HUES48 (cell line): Measurements from ENCODE around the gene PNMA8A.
"Not testable (repeated sequence)": the region's sequence is repeated elsewhere in the genome, so short reads cannot be mapped to it uniquely, and the experiment has no call there.

Experiments
- H3K27ac ChIP-seq: one replicate; pipeline ENCODE4 v1.7.0; 2013; ENCODE audit warnings: low read depth, low read length, inconsistent platforms
- H3K27me3 ChIP-seq: 2 replicates; pipeline ENCODE4 v1.6.1; 2013; ENCODE audit warnings: mild to moderate bottlenecking, low read length; ENCODE audit not compliant: control insufficient read depth, insufficient read depth
- H3K36me3 ChIP-seq: 2 replicates; pipeline ENCODE4 v1.6.1; 2013; ENCODE audit warnings: low read length; ENCODE audit not compliant: control insufficient read depth, insufficient read depth
- H3K4me1 ChIP-seq: 2 replicates; pipeline ENCODE4 v1.6.1; 2013; ENCODE audit warnings: mild to moderate bottlenecking, low read length; ENCODE audit not compliant: control insufficient read depth, insufficient read depth
- H3K4me3 ChIP-seq: 2 replicates; pipeline ENCODE4 v1.5.1; 2013; ENCODE audit warnings: mild to moderate bottlenecking, low read depth, low read length
- H3K9ac ChIP-seq: 2 replicates; pipeline ENCODE4 v1.6.1; 2013; ENCODE audit warnings: mild to moderate bottlenecking, low read depth, low read length, moderate library complexity
- H3K9me3 ChIP-seq: 2 replicates; pipeline ENCODE4 v1.6.1; 2013; ENCODE audit warnings: low read length; ENCODE audit not compliant: control insufficient read depth, insufficient read depth

PNMA8A gene

GRCh38 chr19:46447824-46448223, 23.5 kb downstream of the PNMA8A start:
- no peak overlapping the region for H3K4me3 ChIP-seq
- H3K27ac ChIP-seq: no peak overlapping the region
- H3K4me1 ChIP-seq: no peaks in the 10 kb centered on the region
- no peak overlapping the region for H3K9ac ChIP-seq
- no peaks in the 10 kb centered on the region for H3K36me3 ChIP-seq
- no peaks in the 10 kb centered on the region; the same call in 1 of the 2 replicates for H3K9me3 ChIP-seq
- H3K27me3 ChIP-seq: no peaks in the 10 kb centered on the region

GRCh38 chr19:46447006-46447405, 24.4 kb downstream of the PNMA8A start:
- Histone ChIP-seq H3K9ac (no peak overlapping the region), H3K27me3 (no peaks in the 10 kb centered on the region), H3K9me3 (no peaks in the 10 kb centered on the region; the same call in 1 of the 2 replicates), H3K4me3 (no peak overlapping the region), H3K4me1 (no peaks in the 10 kb centered on the region), H3K27ac (no peak overlapping the region), H3K36me3 (no peaks in the 10 kb centered on the region)

GRCh38 chr19:46446021-46446420, 25.3 kb downstream of the PNMA8A start:
- Histone ChIP-seq H3K27ac (no peak overlapping the region), H3K36me3 (no peaks in the 10 kb centered on the region), H3K4me1 (no peaks in the 10 kb centered on the region), H3K9me3 (no peaks in the 10 kb centered on the region; the same call in 1 of the 2 replicates), H3K27me3 (no peaks in the 10 kb centered on the region), H3K4me3 (no peak overlapping the region), H3K9ac (no peak overlapping the region)

GRCh38 chr19:46442808-46443450, 28.4 kb downstream of the PNMA8A start:
- H3K27me3 ChIP-seq: no peaks in the 10 kb centered on the region
- H3K4me3 ChIP-seq: no peak overlapping the region
- no peak overlapping the region for H3K9ac ChIP-seq
- no peaks in the 10 kb centered on the region for H3K9me3 ChIP-seq
- no peaks in the 10 kb centered on the region for H3K36me3 ChIP-seq
- no peak overlapping the region for H3K27ac ChIP-seq
- no peaks in the 10 kb centered on the region for H3K4me1 ChIP-seq

- no peak overlapping the region for H3K27ac ChIP-seq
- H3K4me3 ChIP-seq: no peak overlapping the region
- H3K36me3 ChIP-seq: no peaks in the 10 kb centered on the region
- no peaks in the 10 kb centered on the region for H3K4me1 ChIP-seq
- H3K27me3 ChIP-seq: no peaks in the 10 kb centered on the region
- no peak overlapping the region for H3K9ac ChIP-seq
- H3K9me3 ChIP-seq: no peaks in the 10 kb centered on the region
These were observed 29.5 kb downstream of the PNMA8A start for GRCh38 chr19:46441866-46442265.

- not testable (repeated sequence) for H3K36me3 ChIP-seq, H3K27me3 ChIP-seq, H3K9ac ChIP-seq
These were observed 35.7 kb downstream of the PNMA8A start for GRCh38 chr19:46435689-46436088.

GRCh38 chr19:46435009-46435408, 36.4 kb downstream of the PNMA8A start:
- H3K27ac ChIP-seq: no peak overlapping the region
- no peaks in the 10 kb centered on the region; the same call in 1 of the 2 replicates for H3K27me3 ChIP-seq
- no peak overlapping the region for H3K9ac ChIP-seq
- H3K9me3 ChIP-seq: no peaks in the 10 kb centered on the region
- no peaks in the 10 kb centered on the region for H3K4me1 ChIP-seq
- H3K36me3 ChIP-seq: no peaks in the 10 kb centered on the region
- H3K4me3 ChIP-seq: no peak overlapping the region

More at GRCh38 chr19:46435689-46436088, 35.7 kb downstream of the PNMA8A start:
- not testable (repeated sequence) for H3K27ac ChIP-seq, H3K4me3 ChIP-seq, H3K4me1 ChIP-seq, H3K9me3 ChIP-seq

- not testable (repeated sequence) for H3K9me3 ChIP-seq, H3K27me3 ChIP-seq, H3K4me1 ChIP-seq, H3K36me3 ChIP-seq, H3K27ac ChIP-seq, H3K9ac ChIP-seq, H3K4me3 ChIP-seq
These were observed 37.9 kb downstream of the PNMA8A start for GRCh38 chr19:46433470-46433869.

- Histone ChIP-seq H3K4me3 (no peak overlapping the region), H3K4me1 (0 out of 2 replicates have a peak, but pooled peaks cover 3% of the 10 kb centered on the region), H3K36me3 (no peaks in the 10 kb centered on the region), H3K27me3 (no peaks in the 10 kb centered on the region; the same call in 1 of the 2 replicates), H3K9me3 (no peaks in the 10 kb centered on the region), H3K9ac (no peak overlapping the region), H3K27ac (no peak overlapping the region)
These were observed 39.5 kb downstream of the PNMA8A start for GRCh38 chr19:46431824-46432223.

- Histone ChIP-seq H3K9ac (no peak overlapping the region), H3K4me1 (0 out of 2 replicates have a peak, but pooled peaks cover 4% of the 10 kb centered on the region), H3K4me3 (no peak overlapping the region), H3K27me3 (peaks cover 5% of the 10 kb centered on the region), H3K9me3 (no peaks in the 10 kb centered on the region), H3K27ac (no peak overlapping the region), H3K36me3 (no peaks in the 10 kb centered on the region)
These were observed 41.4 kb downstream of the PNMA8A start for GRCh38 chr19:46429999-46430398.

GRCh38 chr19:46428239-46429135, 42.9 kb downstream of the PNMA8A start, which contains the start of gene PNMA8C:
Gene PNMA8C (minus strand): TSS chr19:46428936. CDS start chr19:46428359, 577 bp downstream.
- Histone ChIP-seq H3K4me3 (peak within 1 kb of the TSS; percentile 56), H3K27me3 (peaks cover 5% of the 10 kb centered on the region), H3K9me3 (no peaks in the 10 kb centered on the region), H3K27ac (no peak within 1 kb of the TSS), H3K4me1 (0 out of 2 replicates have a peak, but pooled peaks cover 4% of the 10 kb centered on the region), H3K9ac (no peak within 1 kb of the TSS), H3K36me3 (no peaks in the 10 kb centered on the region)
